Measurements from ENCODE around the gene EPHA3. TPM values are rescaled to one million over a fixed set of nuclear protein-coding genes. Genes with fewer than 3 reads are reported as not detected.

Gene EPHA3
- total and polyA plus RNA-seq, 9 of the 15 experiments (the other 6 are each of a cell fraction or from before 2014, with no cell fraction given): not detected

GRCh38 chr3:89276116-89276515, 168.7 kb downstream of the EPHA3 start (continued):
- no peak for TF ChIP-seq NFE2 (IDR thresholded peaks at IDR 0.05; ENCODE audit: low read depth)
- no peak for TF ChIP-seq PRMT5 (CRISPR knock-in tag; IDR thresholded peaks at IDR 0.05)
- no peak for TF ChIP-seq ELF2 (CRISPR knock-in tag; IDR thresholded peaks at IDR 0.05)
- TF ChIP-seq SUPT5H (IDR thresholded peaks at IDR 0.05): no peak
- no peak for TF ChIP-seq ZBTB5 (IDR thresholded peaks at IDR 0.05)

- WGBS (ENCODE audit: insufficient coverage, low coverage, missing lambda C conversion rate): 0% methylated on average over 9 of the region's 9 CpGs
- no peak for TF ChIP-seq HNRNPUL1 (IDR thresholded peaks at IDR 0.05; ENCODE audit: low read length)
- TF ChIP-seq ARHGAP35 (IDR thresholded peaks at IDR 0.05; ENCODE audit: partially characterized antibody): no peak
- TF ChIP-seq ZNF24 (IDR thresholded peaks at IDR 0.05): no peak
- no peak for TF ChIP-seq HDAC8 (tag; IDR thresholded peaks at IDR 0.05)
- TF ChIP-seq NR0B1 (IDR thresholded peaks at IDR 0.05; ENCODE audit: partially characterized antibody): no peak
- TF ChIP-seq TRIM25 (IDR thresholded peaks at IDR 0.05; ENCODE audit: borderline replicate concordance): no peak
- TF ChIP-seq EGR1 (conservative IDR thresholded peaks at IDR 0.05): no peak
- no peak for TF ChIP-seq PTTG1 (tag; IDR thresholded peaks at IDR 0.05; ENCODE audit: low read depth)
- no peak for TF ChIP-seq PATZ1 (CRISPR knock-in tag; IDR thresholded peaks at IDR 0.05; ENCODE audit: borderline replicate concordance)
Measured at GRCh38 chr3:89278302-89279025, 171.0 kb downstream of the EPHA3 start.

More at GRCh38 chr3:89278302-89279025, 171.0 kb downstream of the EPHA3 start:
- Histone ChIP-seq H3K4me1 (replicated peaks in 1 of 2; ENCODE audit: control insufficient read depth in 2 of 2, insufficient read depth in 2 of 2, low read length in 2 of 2) (no peaks in the 10 kb centered on the region), H3K9me3 (replicated peaks; ENCODE audit: control insufficient read depth, insufficient read depth, low read depth, low read length) (no peaks in the 10 kb centered on the region), H4K20me1 (replicated peaks; ENCODE audit: control insufficient read depth, insufficient read depth, low read length) (no peaks in the 10 kb centered on the region), H3K9ac (ENCODE audit: insufficient read depth in 1 of 2, low read depth in 2 of 2, low read length in 2 of 2) (no peak overlapping the region), H3K27ac (ENCODE audit: extremely low read depth, low read depth, low read length) (no peak overlapping the region), H3K4me3 (no peak overlapping the region), H3K79me2 (ENCODE audit: control insufficient read depth, insufficient read depth, low read length) (no peaks in the 10 kb centered on the region), H3K36me3 (ENCODE audit: control insufficient read depth, insufficient read depth, low read length) (no peaks in the 10 kb centered on the region), H2AFZ (ENCODE audit: low read depth, low read length) (no peak overlapping the region), H3K9me1 (ENCODE audit: control insufficient read depth, insufficient read depth, low read length) (no peaks in the 10 kb centered on the region), H3K27me3 (ENCODE audit: control insufficient read depth in 2 of 2, insufficient read depth in 2 of 2, low read length in 2 of 2) (no peaks in the 10 kb centered on the region), H3K4me2 (ENCODE audit: insufficient read depth, low read length) (no peak overlapping the region)
- POLR2A ChIA-PET: no interaction called here
- CTCF ChIA-PET (ENCODE audit: low intra/inter-chr PET ratio): no interaction called here
- FAIRE-seq (no peak), DNase-seq (ENCODE audit: extremely low read depth in 1 of 4, low spot score in 3 of 4) (no peak), ATAC-seq (no peak)
- in situ Hi-C loops (cut with MboI) (no loop called here), intact Hi-C loops (cut with micrococcal nuclease) (no loop called here)
- BruUV-seq (replicated peaks): no TSS peak

All from K562 (cell line).